ENCODE results near the gene IL2RA. TPM values are rescaled to one million over a fixed set of nuclear protein-coding genes. Genes with fewer than 3 reads are reported as not detected.
"Not testable (repeated sequence)": the region's sequence is repeated elsewhere in the genome, so short reads cannot be mapped to it uniquely, and the experiment has no call there.

IL2RA gene
- polyA plus RNA-seq, 5 donors = 0.06 to 0.27 (median 0.18) TPM

- not testable (repeated sequence) for DNase-seq
These were observed 18.8 kb downstream of the IL2RA start for GRCh38 chr10:6043377-6043776.

- DNase-seq = no peak
These were observed 22.0 kb downstream of the IL2RA start for GRCh38 chr10:6040205-6040604.

- no peak for DNase-seq
These were observed 22.5 kb downstream of the IL2RA start for GRCh38 chr10:6039711-6040110.

GRCh38 chr10:6038071-6038631 lies 24.0 kb downstream of the IL2RA start:
- no peak for DNase-seq

GRCh38 chr10:6037422-6037821 lies 24.7 kb downstream of the IL2RA start:
- no peak for DNase-seq

GRCh38 chr10:6036861-6037321 lies 25.3 kb downstream of the IL2RA start:
- no peak for DNase-seq

DNA sequence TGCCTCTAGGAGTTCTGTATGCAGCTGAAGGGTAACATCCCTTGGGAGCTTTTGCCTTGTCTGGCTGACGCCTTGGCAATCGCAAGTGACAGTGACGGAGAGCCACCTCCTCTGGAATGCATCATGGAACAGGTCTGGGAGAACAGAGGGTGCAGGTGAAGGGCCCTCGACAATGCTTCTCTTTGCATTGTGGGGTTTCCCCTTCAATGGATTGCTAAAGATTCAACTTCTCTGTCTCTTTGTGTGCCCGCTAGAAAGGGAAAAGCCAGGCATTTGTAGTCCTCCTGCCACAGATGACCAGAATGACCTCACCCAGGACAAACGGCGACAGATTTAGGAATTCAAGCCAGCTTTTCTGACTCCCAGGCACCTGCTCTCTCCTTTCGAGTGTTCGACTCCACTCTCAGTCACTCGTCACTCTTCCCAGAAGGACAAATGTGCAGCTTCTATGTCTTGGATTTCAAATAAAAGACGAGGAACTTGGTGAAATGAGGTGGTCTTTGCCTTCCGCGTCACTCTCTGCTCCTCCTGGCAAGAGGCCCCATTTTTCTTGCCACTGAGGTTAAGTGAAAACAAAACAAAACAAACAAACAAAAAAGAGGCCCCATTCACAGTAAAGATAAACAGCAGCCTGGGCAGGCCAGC lies 26.1 kb downstream of the IL2RA start:
- no peak for DNase-seq

GRCh38 chr10:6035101-6035834 lies 26.9 kb downstream of the IL2RA start:
- no peak for DNase-seq

DNA sequence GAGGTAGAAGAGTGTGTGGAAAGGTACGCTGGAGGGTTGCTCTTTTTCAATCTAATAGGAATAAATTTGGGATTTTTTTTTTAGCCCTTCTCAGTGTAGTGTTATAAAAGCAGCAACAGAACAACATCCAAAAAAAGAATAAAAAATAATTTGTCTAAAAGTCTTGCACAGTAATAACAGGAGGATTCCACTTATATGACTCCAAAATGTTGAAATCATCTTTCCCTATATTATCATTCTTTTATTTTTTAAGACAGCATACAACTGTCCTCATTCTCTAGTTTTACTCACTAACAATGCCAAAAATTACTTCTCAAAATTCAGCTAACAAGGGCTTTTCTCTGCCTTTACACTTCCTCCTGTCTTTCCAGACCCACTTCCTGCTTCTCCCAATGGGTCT lies 27.8 kb downstream of the IL2RA start:
- DNase-seq = no peak

DNA sequence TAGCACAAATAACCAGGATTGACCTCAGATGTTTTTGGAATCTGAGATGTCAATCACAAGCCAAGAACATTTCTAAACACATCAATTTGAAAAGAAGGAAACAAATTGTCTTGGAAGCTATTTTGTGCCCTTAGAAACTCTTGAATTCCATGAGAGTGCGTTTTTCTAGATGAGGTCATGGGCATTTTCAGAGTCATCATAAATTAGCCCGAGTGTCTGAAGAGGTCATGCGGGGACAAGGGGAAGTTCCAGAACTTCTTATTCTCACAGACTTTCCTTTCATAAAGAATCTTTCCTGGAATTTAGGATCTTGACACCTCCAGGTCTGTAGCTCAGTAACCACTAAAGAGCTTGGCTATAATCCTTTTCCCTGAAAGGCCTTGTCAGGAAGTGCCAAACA lies 28.2 kb downstream of the IL2RA start:
- DNase-seq = no peak

- no peak for DNase-seq
These were observed 31.2 kb downstream of the IL2RA start for GRCh38 chr10:6030940-6031339.

DNA sequence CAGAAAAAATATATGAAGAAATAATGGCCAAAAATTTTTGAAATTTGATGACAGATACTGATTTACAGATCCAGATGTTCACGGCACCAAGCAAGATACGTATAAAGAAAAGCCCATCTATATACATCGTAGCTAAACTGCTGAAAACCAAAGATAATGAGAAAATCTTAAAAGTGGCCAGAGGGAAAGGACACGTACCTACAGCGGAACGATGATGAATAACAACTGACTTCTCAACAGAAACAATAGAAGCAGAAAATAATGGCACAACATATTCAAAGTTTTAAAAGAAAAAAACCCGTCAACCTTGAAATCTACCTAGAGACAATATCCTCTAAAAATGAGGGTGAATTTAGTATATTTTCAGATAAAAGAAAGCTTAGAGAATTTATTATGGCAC lies 31.9 kb downstream of the IL2RA start:
- no peak for DNase-seq

GRCh38 chr10:6027929-6028328 lies 34.2 kb downstream of the IL2RA start:
- DNase-seq = no peak

DNA sequence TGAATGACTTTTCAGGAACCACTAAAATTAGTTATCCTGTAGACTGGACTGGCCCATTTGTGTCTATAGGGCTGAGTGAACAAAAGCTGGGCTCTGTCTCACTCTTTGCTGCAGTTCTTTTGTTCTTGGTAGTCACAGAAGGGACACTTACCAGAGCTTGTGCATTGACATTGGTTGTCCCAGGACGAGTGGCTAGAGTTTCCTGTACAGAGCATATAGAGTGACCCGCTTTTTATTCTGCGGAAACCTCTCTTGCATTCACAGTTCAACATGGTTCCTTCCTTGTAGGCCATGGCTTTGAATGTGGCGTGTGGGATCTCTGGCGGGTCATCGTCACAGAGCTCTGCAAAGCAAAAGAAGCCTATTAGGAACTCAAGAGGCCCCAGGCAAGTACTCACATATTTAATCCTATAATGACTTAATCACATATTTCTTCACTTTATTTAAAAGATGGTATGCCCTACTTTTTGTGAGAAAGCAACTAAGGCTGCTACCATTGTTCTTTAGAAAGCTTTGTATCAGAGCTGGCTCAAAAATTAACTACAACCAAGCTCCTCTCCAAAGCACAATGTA lies 36.4 kb downstream of the IL2RA start:
- no peak for DNase-seq

DNA sequence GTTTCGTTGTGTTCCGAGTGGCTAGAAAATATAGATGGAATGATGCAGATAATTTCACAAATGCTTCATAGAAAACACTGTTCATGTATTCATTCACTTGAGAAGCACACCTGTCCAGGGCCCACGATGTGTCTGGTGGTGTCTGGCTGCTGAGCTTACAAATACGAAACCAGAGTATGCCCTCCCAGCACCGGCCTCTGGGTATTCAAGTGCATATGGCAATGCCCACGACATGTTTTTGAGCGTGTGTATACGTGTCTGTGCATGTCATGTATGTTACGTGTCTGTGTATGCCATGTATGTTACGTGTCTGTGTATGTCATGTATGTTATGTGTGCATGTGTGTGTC lies 37.9 kb downstream of the IL2RA start:
- DNase-seq = no peak

- no peak for DNase-seq
These were observed 38.4 kb downstream of the IL2RA start for GRCh38 chr10:6023661-6024333.

DNA sequence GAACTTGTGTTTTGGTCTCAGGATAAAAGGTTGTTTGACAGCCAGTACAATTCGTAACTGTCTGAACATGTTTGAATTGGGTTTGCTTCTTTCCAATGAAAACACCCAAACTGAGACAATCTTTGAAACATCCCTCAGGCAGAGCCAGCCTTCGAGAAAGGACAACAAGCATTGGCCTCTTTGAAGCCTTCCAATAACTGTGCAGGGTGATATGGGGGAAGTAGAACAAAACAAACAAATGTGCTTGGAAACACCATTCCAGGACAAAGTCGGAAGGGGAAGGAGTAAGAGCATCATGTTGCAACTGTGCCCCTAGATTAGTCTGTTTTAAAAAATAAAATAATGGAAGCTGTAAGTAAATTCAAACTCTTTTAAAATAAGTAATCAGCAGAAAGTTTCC lies 39.5 kb downstream of the IL2RA start:
- DNase-seq = no peak

- no peak for DNase-seq
These were observed 41.3 kb downstream of the IL2RA start for GRCh38 chr10:6020826-6021225.

DNA sequence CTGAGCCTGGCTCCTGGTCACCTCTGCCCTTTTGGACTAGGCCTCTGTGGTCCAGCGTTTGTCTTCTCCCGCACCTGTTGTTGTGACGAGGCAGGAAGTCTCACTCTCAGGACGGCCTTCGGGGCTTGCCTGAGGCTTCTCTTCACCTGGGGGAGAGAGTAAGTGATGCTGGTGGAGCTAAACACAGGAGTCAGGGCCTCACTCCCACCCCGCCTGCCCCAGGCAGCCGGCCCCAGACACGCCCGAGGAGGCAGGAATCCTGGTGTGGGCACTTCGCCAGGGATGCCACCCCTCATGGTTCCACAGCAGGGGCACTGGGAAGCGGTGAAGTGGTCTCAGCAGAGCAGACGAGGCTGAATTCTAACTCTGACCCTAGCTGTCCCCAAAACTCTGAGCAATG lies 42.4 kb downstream of the IL2RA start:
- DNase-seq = no peak

DNA sequence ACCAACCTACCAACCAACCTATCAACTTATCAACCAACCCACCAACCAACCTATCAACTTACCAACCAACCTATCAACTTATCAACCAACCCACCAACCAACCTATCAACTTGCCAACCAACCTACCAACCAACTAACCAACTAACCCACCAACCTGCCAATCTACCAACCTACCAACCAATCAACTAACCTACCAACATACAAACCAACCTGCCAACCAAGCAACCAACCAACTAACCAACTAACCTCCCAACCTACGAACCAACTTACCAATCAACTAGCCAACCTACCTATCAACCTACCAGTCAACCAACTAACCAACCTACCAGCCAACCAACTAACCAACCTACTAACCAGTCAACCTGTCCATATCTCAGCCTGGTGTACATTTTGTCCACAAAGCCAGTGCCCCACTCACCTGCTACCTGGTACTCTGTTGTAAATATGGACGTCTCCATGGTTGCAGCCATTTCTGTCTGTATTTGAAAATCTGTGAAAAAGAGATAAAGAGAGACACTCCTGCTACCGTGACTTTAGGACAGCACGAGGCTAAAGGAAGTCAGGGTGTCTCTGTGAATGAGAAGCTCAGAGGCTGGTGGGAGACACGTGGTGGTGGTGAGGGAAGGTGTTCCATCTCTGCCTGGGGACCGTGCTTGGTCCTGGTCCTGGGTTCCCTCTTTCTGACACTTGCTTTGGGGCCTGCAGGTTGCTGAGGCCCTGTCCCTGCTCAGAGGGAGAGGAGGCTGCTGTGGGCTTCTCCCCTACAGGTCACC lies 43.0 kb downstream of the IL2RA start:
- no peak for DNase-seq

GRCh38 chr10:6018422-6018821 lies 43.7 kb downstream of the IL2RA start:
- DNase-seq = no peak
